K562 (cell line): Measurements from ENCODE around the gene ABHD8. TPM values are rescaled to one million over a fixed set of nuclear protein-coding genes. Genes with fewer than 3 reads are reported as not detected.
A peak's percentile ranks its signal among the peaks of the same experiment; 100 is the strongest.

Experiments
- BACH1 ChIP-seq: fragments of 200-800 bp; sonication (Bioruptor generic); IDR thresholded peaks from 2 replicates; pipeline ENCODE4 v1.6.1; 2016; ENCODE audit warnings: missing genetic modification characterization, missing compliant biosample characterization
- CAMTA2 ChIP-seq: fragments of 250-450 bp; sonication (Bioruptor Pico); conservative IDR thresholded peaks from 2 replicates; pipeline ENCODE4 v1.5.1; 2022
- CEBPG ChIP-seq, 3 experiments: fragments of 200-800 bp in 1 of 3; sonication (Bioruptor generic) in 1 of 3; sonication (generic) in 1 of 3; formaldehyde crosslinking in 1 of 3; IDR thresholded peaks in 2 of 3; conservative IDR thresholded peaks in 1 of 3; 2 replicates each; pipeline versions ENCODE4 v1.6.1 to v1.8.0; 2016 to 2022; ENCODE audit warnings: missing compliant biosample characterization in 2 of 3, missing genetic modification characterization in 2 of 3, mild to moderate bottlenecking in 1 of 3, missing genetic modification reagents in 1 of 3
- CHD2 ChIP-seq: IDR thresholded peaks from 2 replicates; pipeline ENCODE4 v1.6.1; 2011; ENCODE audit warnings: low read depth, low read length
- E2F3 ChIP-seq: fragments of 250-450 bp; sonication (Bioruptor Pico); IDR thresholded peaks from 2 replicates; pipeline ENCODE4 v1.4.0; 2020; ENCODE audit warnings: mild to moderate bottlenecking
- ELF1 ChIP-seq: fragments of 200-800 bp; sonication (Bioruptor generic); IDR thresholded peaks from 2 replicates; pipeline ENCODE4 v1.6.1; 2016; ENCODE audit warnings: missing genetic modification characterization, missing compliant biosample characterization
- EZH2 ChIP-seq: IDR thresholded peaks from 2 replicates; pipeline ENCODE4 v1.6.1; 2012; ENCODE audit warnings: low read depth, mild to moderate bottlenecking, inconsistent platforms, low read length, borderline replicate concordance
- HMGXB4 ChIP-seq: sonication (generic); formaldehyde crosslinking; IDR thresholded peaks from 2 replicates; pipeline ENCODE4 v1.8.1; 2023; ENCODE audit warnings: mild to moderate bottlenecking, missing genetic modification reagents
- HNRNPL ChIP-seq: fragments of 200-400 bp; formaldehyde crosslinking; IDR thresholded peaks from 2 replicates; pipeline ENCODE4 v1.6.1; 2017; ENCODE audit warnings: low read depth, mild to moderate bottlenecking, low read length
- JUNB ChIP-seq: fragments of 450-650 bp; formaldehyde crosslinking; conservative IDR thresholded peaks from 2 replicates; pipeline ENCODE4 v1.4.0; 2020; ENCODE audit warnings: mild to moderate bottlenecking
- KAT7 ChIP-seq: sonication (generic); formaldehyde crosslinking; IDR thresholded peaks from 2 replicates; pipeline ENCODE4 v1.8.0; 2022; ENCODE audit warnings: missing genetic modification reagents, mild to moderate bottlenecking, borderline replicate concordance
- MAX ChIP-seq: sonication (generic); formaldehyde crosslinking; IDR thresholded peaks from 2 replicates; pipeline ENCODE4 v1.9.0; 2022; ENCODE audit warnings: mild to moderate bottlenecking, missing genetic modification reagents
- MLLT1 ChIP-seq, 2 experiments: fragments of 450-650 bp; IDR thresholded peaks; 2 replicates each; pipeline ENCODE4 v1.6.1; 2016
- MTA1 ChIP-seq: fragments of 450-650 bp; IDR thresholded peaks from 2 replicates; pipeline ENCODE4 v1.6.1; 2017; ENCODE audit warnings: borderline replicate concordance
- POLR2A ChIP-seq: fragments of 450-650 bp; conservative IDR thresholded peaks from 2 replicates; pipeline ENCODE4 v1.6.1; 2016
- THAP12 ChIP-seq: fragments of 250-450 bp; sonication (Bioruptor Pico); IDR thresholded peaks from 2 replicates; pipeline ENCODE4 v1.9.0; 2021; ENCODE audit warnings: mild to moderate bottlenecking, inconsistent platforms
- ZFP1 ChIP-seq: fragments of 450-650 bp; formaldehyde crosslinking; IDR thresholded peaks from 2 replicates; pipeline ENCODE4 v1.4.0; 2020; ENCODE audit warnings: mild to moderate bottlenecking, mixed read lengths
- ZFX ChIP-seq: sonication (generic); formaldehyde crosslinking; IDR thresholded peaks from 2 replicates; pipeline ENCODE4 v1.8.0; 2022; ENCODE audit warnings: mild to moderate bottlenecking, missing genetic modification reagents, moderate library complexity
- ZNF146 ChIP-seq: IDR thresholded peaks from one replicate; pipeline ENCODE4 v1.6.1; 2018; ENCODE audit warnings: missing compliant biosample characterization; ENCODE audit not compliant: unreplicated experiment
- ZNF277 ChIP-seq: fragments of 250-450 bp; sonication (Bioruptor Pico); IDR thresholded peaks from 2 replicates; pipeline ENCODE4 v1.8.0; 2022; ENCODE audit warnings: inconsistent platforms, mild to moderate bottlenecking, moderate library complexity, borderline replicate concordance
- ZNF780A ChIP-seq: fragments of 250-450 bp; sonication (Bioruptor Pico); IDR thresholded peaks from 2 replicates; pipeline ENCODE4 v1.5.0; 2021; ENCODE audit warnings: mild to moderate bottlenecking
- polyA plus RNA-seq, 8 experiments: library from polyadenylated mRNA; depleted of rRNA in 4 of 8; stranded (reverse) in 5 of 8; unstranded in 3 of 8; fragments of >200 nt; fragmentation: Nextera tagmentation in 2 of 8; fragmentation: Illumina TruSeq in 1 of 8; extraction: Ambion mirVana in 2 of 8; extraction: Trizol in 1 of 8; gene quantifications; 2 replicates each; pipeline versions ENCODE4 v1.2.1 to v1.2.3, GENCODE V29; 2011 to 2014; ENCODE audit warnings: inconsistent platforms in 1 of 8, missing spikeins in 1 of 8
- total RNA-seq, 7 experiments: library from RNA; depleted of rRNA in 6 of 7; stranded (reverse); fragments of >200 nt in 6 of 7; fragmentation: Illumina TruSeq in 2 of 7; extraction: Trizol in 2 of 7; gene quantifications; 2 replicates each; pipeline versions ENCODE4 v1.2.1 to v1.2.3, GENCODE V29; 2011 to 2021; ENCODE audit warnings: low replicate concordance in 1 of 7

The ABHD8 gene
- total and polyA plus RNA-seq, 9 of the 15 experiments (the other 6 are each of a cell fraction or from before 2014, with no cell fraction given), result 0.04 to 6.6 (median 2.0) TPM; not detected in 1

- no peak for TF ChIP-seq MAX (CRISPR knock-in tag)
- 0 out of 2 replicates have a peak, but pooled peaks have one; percentile 27 for TF ChIP-seq CAMTA2 (CRISPR knock-in tag)
- TF ChIP-seq MLLT1 (IDR thresholded peaks at IDR 0.05), result peak in 1 of 2 experiments; percentile 96; a peak in 2 of 4 replicates
- no peak; the same call in 1 of the 2 replicates for TF ChIP-seq JUNB (CRISPR knock-in tag)
- TF ChIP-seq MTA1, result peak; percentile 45; the same call in 1 of the 2 replicates
- no peak for TF ChIP-seq HNRNPL
- no peak for TF ChIP-seq EZH2
- peak; percentile 48; the same call in 1 of the 2 replicates for TF ChIP-seq CEBPG (CRISPR knock-in tag; IDR thresholded peaks at IDR 0.05)
- no peak for TF ChIP-seq CEBPG (tag; conservative IDR thresholded peaks at IDR 0.05 in 1 of 2, IDR thresholded peaks at IDR 0.05 in 1 of 2)
- TF ChIP-seq ZNF780A, result no peak
- no peak for TF ChIP-seq ZFX (CRISPR knock-in tag)
- peak; percentile 49; the same call in 1 of the 2 replicates for TF ChIP-seq POLR2A
- TF ChIP-seq BACH1 (tag), result no peak
- no peak for TF ChIP-seq ELF1 (tag)
- no peak for TF ChIP-seq THAP12 (CRISPR knock-in tag)
- 0 out of 2 replicates have a peak, but pooled peaks have one; percentile 41 for TF ChIP-seq CHD2
- no peak for TF ChIP-seq ZNF277 (CRISPR knock-in tag)
- TF ChIP-seq KAT7 (CRISPR knock-in tag), result no peak
- TF ChIP-seq E2F3, result no peak
- 0 out of 2 replicates have a peak, but pooled peaks have one; percentile 7 for TF ChIP-seq HMGXB4 (CRISPR knock-in tag)
- TF ChIP-seq ZNF146 (CRISPR knock-in tag), result no peak
- no peak for TF ChIP-seq ZFP1 (CRISPR knock-in tag)
These were observed 30.6 kb upstream of the ABHD8 start (continued) for GRCh38 chr19:17333611-17334413.
